Measurements from ENCODE around the gene SCLT1. TPM values are rescaled to one million over a fixed set of nuclear protein-coding genes. Genes with fewer than 3 reads are reported as not detected.

Gene SCLT1
- total RNA-seq, 1 donor from 2014 or later, result 25.4 TPM

GRCh38 chr4:129043523-129043922, 49.8 kb downstream of the SCLT1 start:
- peaks cover 20% of the 10 kb centered on the region for H3K36me3 Mint-ChIP-seq (ENCODE audit: low read depth)
- H3K4me1 Mint-ChIP-seq, result peaks cover 8% of the 10 kb centered on the region
- DNase-seq, result no peak
- H3K9me3 Mint-ChIP-seq, result peaks cover 4% of the 10 kb centered on the region
- H3K27ac Mint-ChIP-seq, result no peak overlapping the region
- no peaks in the 10 kb centered on the region for H3K27me3 Mint-ChIP-seq
- intact Hi-C loops (cut with micrococcal nuclease), result no loop called here
- H3K4me3 Mint-ChIP-seq, result no peak overlapping the region

GRCh38 chr4:129040471-129040870, 52.9 kb downstream of the SCLT1 start:
- intact Hi-C loops (cut with micrococcal nuclease), result no loop called here
- peaks cover 23% of the 10 kb centered on the region for H3K36me3 Mint-ChIP-seq (ENCODE audit: low read depth)
- no peaks in the 10 kb centered on the region for H3K4me1 Mint-ChIP-seq
- DNase-seq, result no peak
- H3K4me3 Mint-ChIP-seq, result no peak overlapping the region
- H3K27ac Mint-ChIP-seq, result no peak overlapping the region
- H3K27me3 Mint-ChIP-seq, result no peaks in the 10 kb centered on the region
- no peaks in the 10 kb centered on the region for H3K9me3 Mint-ChIP-seq

DNA sequence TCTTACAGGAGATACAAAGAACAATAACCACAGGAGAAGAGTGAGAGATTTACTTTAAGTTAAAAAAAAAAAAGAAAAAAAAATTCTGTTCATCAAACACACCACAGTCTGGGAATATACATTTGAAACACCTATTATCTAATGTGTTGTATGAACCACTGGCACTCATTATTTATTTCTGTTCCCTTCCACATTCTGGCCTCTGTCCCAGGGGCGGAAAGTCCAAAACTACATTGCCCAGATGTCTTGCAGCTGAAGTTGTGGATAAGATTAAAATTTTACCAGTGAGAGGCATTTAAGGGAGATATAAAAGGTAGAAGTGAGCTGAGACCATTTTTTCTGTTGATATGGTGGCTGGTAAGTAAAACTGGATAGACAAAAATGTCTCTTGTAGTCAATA, 56.2 kb downstream of the SCLT1 start:
- peaks cover 6% of the 10 kb centered on the region for H3K9me3 Mint-ChIP-seq
- intact Hi-C loops (cut with micrococcal nuclease), result no loop called here
- DNase-seq, result no peak
- H3K36me3 Mint-ChIP-seq (ENCODE audit: low read depth), result peaks cover 35% of the 10 kb centered on the region
- no peaks in the 10 kb centered on the region for H3K27me3 Mint-ChIP-seq
- H3K27ac Mint-ChIP-seq, result no peak overlapping the region
- no peak overlapping the region for H3K4me3 Mint-ChIP-seq
- no peaks in the 10 kb centered on the region for H3K4me1 Mint-ChIP-seq

DNA sequence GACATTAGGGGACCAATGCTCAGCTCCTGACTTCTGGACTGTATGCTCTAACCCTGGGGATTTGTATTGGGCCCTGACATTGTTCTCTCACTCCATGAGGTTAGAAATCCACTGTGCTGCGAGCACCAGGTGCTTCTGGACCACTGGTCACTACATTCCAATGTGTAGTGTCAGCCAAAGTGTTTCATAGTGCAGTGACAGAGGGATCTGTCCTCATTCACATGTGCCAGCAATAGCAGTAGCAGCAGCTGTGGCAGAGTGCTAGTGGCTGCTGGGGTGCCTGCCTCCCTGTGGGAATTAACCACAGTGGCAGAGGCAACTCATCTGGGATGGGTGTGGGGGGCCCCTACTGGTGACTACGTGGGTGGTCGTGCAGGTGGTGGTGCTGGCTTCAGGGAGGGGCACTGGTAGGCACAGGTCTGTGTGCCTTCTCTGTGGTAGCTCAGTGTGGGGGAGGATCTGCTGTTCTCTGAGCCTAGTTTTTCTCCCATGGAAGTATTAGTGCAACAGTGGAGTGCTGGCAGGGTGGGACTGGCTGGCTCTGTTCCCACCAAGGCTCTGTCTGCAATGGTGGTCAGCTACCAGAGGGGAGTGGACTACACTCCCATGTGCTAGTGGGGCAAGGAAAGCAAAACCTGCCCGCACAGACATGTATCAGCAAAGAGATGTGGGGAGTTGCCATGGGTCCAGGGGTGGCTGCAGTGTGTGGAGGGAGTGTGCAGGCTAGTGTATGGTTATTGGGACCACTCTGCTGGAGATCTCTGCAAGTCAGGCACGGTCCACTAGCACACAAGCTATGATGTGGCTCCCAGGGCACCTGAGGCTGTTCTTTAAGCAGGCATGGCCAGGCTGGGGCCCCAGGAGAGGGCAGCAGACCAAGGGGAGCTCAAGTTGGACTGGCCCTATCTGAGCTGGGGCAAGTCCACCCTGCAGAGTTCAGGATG, 78.5 kb downstream of the SCLT1 start:
- Mint-ChIP-seq H3K27ac (no peak overlapping the region), H3K9me3 (peaks cover 47% of the 10 kb centered on the region), H3K4me1 (no peaks in the 10 kb centered on the region), H3K27me3 (no peaks in the 10 kb centered on the region), H3K4me3 (no peak overlapping the region), H3K36me3 (ENCODE audit: low read depth) (peaks cover 39% of the 10 kb centered on the region)
- intact Hi-C loops (cut with micrococcal nuclease), result no loop called here
- no peak for DNase-seq

GRCh38 chr4:129008096-129008495, 85.2 kb downstream of the SCLT1 start:
- H3K27ac Mint-ChIP-seq, result no peak overlapping the region
- no peak overlapping the region for H3K4me3 Mint-ChIP-seq
- H3K9me3 Mint-ChIP-seq, result peaks cover 39% of the 10 kb centered on the region
- no peaks in the 10 kb centered on the region for H3K27me3 Mint-ChIP-seq
- H3K36me3 Mint-ChIP-seq (ENCODE audit: low read depth), result peaks cover 13% of the 10 kb centered on the region
- no peaks in the 10 kb centered on the region for H3K4me1 Mint-ChIP-seq
- intact Hi-C loops (cut with micrococcal nuclease), result no loop called here
- no peak for DNase-seq

DNA sequence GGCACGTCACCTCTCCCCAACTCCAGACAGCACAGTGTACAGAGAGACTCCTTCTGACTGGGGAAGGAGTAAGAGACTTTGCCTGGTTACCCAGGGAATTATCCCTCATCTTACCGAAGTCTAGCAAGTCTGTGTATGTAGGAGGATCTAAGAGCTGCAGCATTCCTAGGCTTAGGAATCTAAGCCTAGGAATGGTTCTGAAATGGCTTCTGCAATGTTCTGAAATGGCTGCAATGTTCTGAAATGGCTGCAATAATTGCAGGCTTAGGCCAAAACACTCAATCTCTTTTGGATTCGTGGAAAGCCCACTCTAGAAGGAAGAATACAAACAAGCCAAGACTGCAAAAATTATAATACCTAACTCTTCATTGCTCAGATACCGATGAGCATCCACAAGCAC, 106.4 kb downstream of the SCLT1 start:
- Mint-ChIP-seq H3K9me3 (peaks cover 8% of the 10 kb centered on the region), H3K36me3 (ENCODE audit: low read depth) (peaks cover 38% of the 10 kb centered on the region)

DNA sequence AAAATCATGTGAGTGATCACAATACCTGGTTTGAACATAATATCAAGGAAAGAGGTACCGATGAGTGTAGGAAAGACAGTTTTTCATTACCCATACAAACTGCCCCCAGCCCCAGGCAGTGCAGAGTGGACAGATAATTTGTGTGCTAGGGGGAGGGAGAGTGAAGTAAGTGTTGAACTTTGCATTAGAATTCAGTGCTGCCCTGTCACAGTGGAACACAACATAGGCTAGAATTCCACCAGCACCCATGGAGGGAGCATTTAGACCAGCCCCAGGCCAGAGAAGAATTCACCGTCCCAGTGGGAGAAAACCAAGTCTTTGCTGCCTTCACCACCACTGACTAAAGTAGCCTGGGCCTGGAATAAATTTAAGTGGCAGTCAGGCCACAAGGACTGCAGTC, 107.3 kb downstream of the SCLT1 start:
- Mint-ChIP-seq H3K27ac (no peak overlapping the region), H3K4me1 (no peaks in the 10 kb centered on the region), H3K36me3 (ENCODE audit: low read depth) (peaks cover 36% of the 10 kb centered on the region), H3K4me3 (no peak overlapping the region), H3K9me3 (peaks cover 8% of the 10 kb centered on the region), H3K27me3 (no peaks in the 10 kb centered on the region)
- intact Hi-C loops (cut with micrococcal nuclease), result no loop called here
- DNase-seq, result no peak

More for the DNA sequence above, 106.4 kb downstream of the SCLT1 start:
- DNase-seq, result no peak
- Mint-ChIP-seq H3K27me3 (no peaks in the 10 kb centered on the region), H3K4me3 (no peak overlapping the region), H3K4me1 (no peaks in the 10 kb centered on the region), H3K27ac (no peak overlapping the region)
- intact Hi-C loops (cut with micrococcal nuclease), result no loop called here

DNA sequence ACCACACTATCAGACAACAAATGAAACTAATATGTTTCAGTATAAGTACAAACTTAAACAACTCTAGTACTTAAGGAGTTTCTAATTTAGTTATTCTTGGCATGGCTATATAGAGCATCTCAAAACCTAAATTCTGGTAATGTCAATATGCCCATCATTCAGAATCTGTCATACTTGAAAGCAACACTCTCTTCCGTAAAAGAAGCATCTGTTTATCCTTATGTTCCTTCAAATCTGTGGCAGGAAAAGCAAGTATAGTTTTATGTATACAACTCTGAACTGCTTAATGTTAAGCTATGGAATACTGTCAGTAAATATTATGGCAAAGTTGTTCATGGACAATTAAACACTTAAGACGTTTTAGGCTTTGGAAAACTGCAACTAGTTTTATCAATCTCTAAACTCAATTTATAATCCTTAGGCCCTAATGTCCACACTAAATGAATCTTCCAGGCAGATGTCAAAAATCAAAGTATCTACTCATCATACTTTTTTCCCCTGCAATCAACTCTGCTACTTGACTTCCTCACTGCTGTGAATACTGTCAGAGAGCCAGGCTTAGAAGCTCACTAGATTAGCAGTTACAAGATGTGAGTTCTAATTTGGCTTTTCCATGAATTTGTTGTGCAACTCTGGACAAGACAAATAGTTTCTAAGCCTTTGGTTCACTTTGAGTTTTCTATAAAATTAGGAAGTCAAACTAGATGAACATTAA, 109.4 kb downstream of the SCLT1 start:
- H3K4me1 Mint-ChIP-seq, result no peaks in the 10 kb centered on the region
- no peak overlapping the region for H3K4me3 Mint-ChIP-seq
- H3K36me3 Mint-ChIP-seq (ENCODE audit: low read depth), result peaks cover 22% of the 10 kb centered on the region
- DNase-seq, result no peak
- peaks cover under 1% of the 10 kb centered on the region for H3K9me3 Mint-ChIP-seq
- H3K27me3 Mint-ChIP-seq, result no peaks in the 10 kb centered on the region
- intact Hi-C loops (cut with micrococcal nuclease), result no loop called here
- H3K27ac Mint-ChIP-seq, result no peak overlapping the region

GRCh38 chr4:128981377-128981776, 112.0 kb downstream of the SCLT1 start:
- intact Hi-C loops (cut with micrococcal nuclease), result no loop called here
- Mint-ChIP-seq H3K27me3 (no peaks in the 10 kb centered on the region), H3K4me3 (no peak overlapping the region), H3K36me3 (ENCODE audit: low read depth) (peaks cover 9% of the 10 kb centered on the region), H3K4me1 (no peaks in the 10 kb centered on the region), H3K9me3 (no peaks in the 10 kb centered on the region), H3K27ac (no peak overlapping the region)
- DNase-seq, result no peak

GRCh38 chr4:128980816-128981326, 112.5 kb downstream of the SCLT1 start:
- intact Hi-C loops (cut with micrococcal nuclease), result no loop called here
- peaks cover 7% of the 10 kb centered on the region for H3K36me3 Mint-ChIP-seq (ENCODE audit: low read depth)
- no peaks in the 10 kb centered on the region for H3K27me3 Mint-ChIP-seq
- H3K4me1 Mint-ChIP-seq, result no peaks in the 10 kb centered on the region
- DNase-seq, result no peak
- no peak overlapping the region for H3K27ac Mint-ChIP-seq
- H3K9me3 Mint-ChIP-seq, result no peaks in the 10 kb centered on the region
- H3K4me3 Mint-ChIP-seq, result no peak overlapping the region

GRCh38 chr4:128979934-128980333, 113.4 kb downstream of the SCLT1 start:
- no peaks in the 10 kb centered on the region for H3K4me1 Mint-ChIP-seq
- peaks cover 5% of the 10 kb centered on the region for H3K36me3 Mint-ChIP-seq (ENCODE audit: low read depth)
- H3K27me3 Mint-ChIP-seq, result no peaks in the 10 kb centered on the region
- intact Hi-C loops (cut with micrococcal nuclease), result no loop called here
- H3K27ac Mint-ChIP-seq, result no peak overlapping the region
- no peaks in the 10 kb centered on the region for H3K9me3 Mint-ChIP-seq
- H3K4me3 Mint-ChIP-seq, result no peak overlapping the region
- no peak for DNase-seq

DNA sequence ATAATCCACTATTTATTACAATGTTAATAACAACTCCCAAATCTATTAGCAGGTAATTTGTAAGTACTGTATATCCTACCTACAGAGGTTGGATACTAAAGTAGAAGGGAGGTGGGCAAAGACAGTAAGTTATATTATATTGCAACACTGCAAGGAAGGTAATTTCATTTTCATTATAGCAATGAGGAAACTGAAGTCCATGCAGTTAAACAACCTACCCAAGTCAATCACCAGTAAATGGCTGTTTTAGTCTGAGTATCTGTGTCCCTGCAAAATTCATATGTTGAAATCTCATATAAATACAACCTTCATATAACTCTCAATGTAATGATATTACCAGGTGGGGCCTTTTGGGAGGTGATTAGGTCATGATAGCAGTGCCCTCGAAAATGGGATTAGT, 114.4 kb downstream of the SCLT1 start:
- no peak overlapping the region for H3K27ac Mint-ChIP-seq
- peaks cover 5% of the 10 kb centered on the region for H3K36me3 Mint-ChIP-seq (ENCODE audit: low read depth)
- H3K9me3 Mint-ChIP-seq, result no peaks in the 10 kb centered on the region
- intact Hi-C loops (cut with micrococcal nuclease), result no loop called here
- no peaks in the 10 kb centered on the region for H3K4me1 Mint-ChIP-seq
- H3K4me3 Mint-ChIP-seq, result no peak overlapping the region
- no peaks in the 10 kb centered on the region for H3K27me3 Mint-ChIP-seq
- DNase-seq, result no peak

DNA sequence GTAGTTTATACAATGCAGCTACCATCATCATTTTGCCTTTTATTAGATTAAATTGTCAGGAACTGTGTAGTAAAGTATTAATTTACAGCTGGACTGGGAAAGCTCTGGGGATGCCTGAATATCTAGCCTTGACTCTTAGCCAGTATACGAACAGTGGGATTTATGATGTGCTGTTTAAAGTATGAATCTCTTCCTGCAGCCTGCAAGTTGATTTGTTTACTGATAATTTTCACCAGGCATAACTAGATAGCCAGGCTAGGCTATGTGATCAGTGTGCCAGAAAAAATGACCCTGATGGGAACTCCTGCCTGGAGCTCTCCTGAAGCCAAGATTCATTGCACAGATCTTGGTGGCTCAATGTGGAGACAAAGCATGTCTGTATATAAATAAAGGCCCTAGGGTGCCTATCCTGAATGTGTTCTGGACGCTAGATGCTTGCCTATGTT, 119.2 kb downstream of the SCLT1 start:
- intact Hi-C loops (cut with micrococcal nuclease), result no loop called here
- H3K4me3 Mint-ChIP-seq, result no peak overlapping the region
- H3K27ac Mint-ChIP-seq, result no peak overlapping the region
- no peak for DNase-seq
- peaks cover 4% of the 10 kb centered on the region for H3K36me3 Mint-ChIP-seq (ENCODE audit: low read depth)
- no peaks in the 10 kb centered on the region for H3K4me1 Mint-ChIP-seq
- H3K27me3 Mint-ChIP-seq, result no peaks in the 10 kb centered on the region
- no peaks in the 10 kb centered on the region for H3K9me3 Mint-ChIP-seq

- intact Hi-C loops (cut with micrococcal nuclease), result no loop called here
- Mint-ChIP-seq H3K27me3 (no peaks in the 10 kb centered on the region), H3K4me3 (no peak overlapping the region), H3K9me3 (no peaks in the 10 kb centered on the region), H3K4me1 (no peaks in the 10 kb centered on the region), H3K27ac (no peak overlapping the region), H3K36me3 (ENCODE audit: low read depth) (peaks cover 10% of the 10 kb centered on the region)
- no peak for DNase-seq
Observed at GRCh38 chr4:128973384-128973783, 120.0 kb downstream of the SCLT1 start.
